NB4 (cell line): ENCODE data around the gene CCNDBP1.
"Not testable (repeated sequence)": the region's sequence is repeated elsewhere in the genome, so short reads cannot be mapped to it uniquely, and the experiment has no call there.

Source experiments
- DNase-seq: peaks from one replicate; pipeline ENCODE4 v3.0.0; 2010; ENCODE audit warnings: low read depth
- H3K4me3 ChIP-seq: one replicate; pipeline ENCODE4 v1.5.1; 2011; ENCODE audit warnings: mild to moderate bottlenecking, low read depth, low read length, moderate library complexity
- MYC ChIP-seq: IDR thresholded peaks from 2 replicates; pipeline ENCODE4 v1.6.1; 2011; ENCODE audit warnings: low read depth, low read length
- POLR2A ChIP-seq: IDR thresholded peaks from 2 replicates; pipeline ENCODE4 v1.6.1; 2011; ENCODE audit warnings: mild to moderate bottlenecking; ENCODE audit not compliant: insufficient read length; ENCODE audit errors: extremely low read depth
- TF ChIP-seq, protein P1 (sequence below): IDR thresholded peaks from one replicate; pipeline ENCODE4 v1.5.1; 2012; ENCODE audit warnings: low read depth, low read length
- TF ChIP-seq, protein P2 (sequence below): IDR thresholded peaks from 2 replicates; pipeline ENCODE4 v1.6.1; 2011; ENCODE audit warnings: low read depth, low read length

CCNDBP1 gene

DNA sequence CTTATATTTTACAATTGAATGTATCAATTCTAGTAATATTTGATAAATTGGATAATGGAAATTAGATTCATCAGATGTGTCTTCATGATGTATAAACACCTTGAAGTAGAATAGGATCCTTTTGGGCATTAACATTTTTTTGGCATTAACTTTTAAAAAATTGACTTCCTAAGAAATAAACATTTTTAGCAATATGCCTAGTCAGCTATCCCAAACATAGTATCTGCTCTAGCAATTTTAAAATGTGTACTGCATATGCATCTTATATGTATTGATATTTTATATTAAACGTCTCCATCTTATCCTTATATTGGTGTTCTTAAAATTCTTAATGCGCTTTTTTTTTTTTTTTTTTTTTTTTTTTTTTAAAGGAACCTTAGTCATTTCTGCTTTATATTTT lies 8.5 kb downstream of the CCNDBP1 start:
- no peak overlapping the region for H3K4me3 ChIP-seq
- no peak for DNase-seq
- no peak for TF ChIP-seq MYC
- TF ChIP-seq, protein P1, sequence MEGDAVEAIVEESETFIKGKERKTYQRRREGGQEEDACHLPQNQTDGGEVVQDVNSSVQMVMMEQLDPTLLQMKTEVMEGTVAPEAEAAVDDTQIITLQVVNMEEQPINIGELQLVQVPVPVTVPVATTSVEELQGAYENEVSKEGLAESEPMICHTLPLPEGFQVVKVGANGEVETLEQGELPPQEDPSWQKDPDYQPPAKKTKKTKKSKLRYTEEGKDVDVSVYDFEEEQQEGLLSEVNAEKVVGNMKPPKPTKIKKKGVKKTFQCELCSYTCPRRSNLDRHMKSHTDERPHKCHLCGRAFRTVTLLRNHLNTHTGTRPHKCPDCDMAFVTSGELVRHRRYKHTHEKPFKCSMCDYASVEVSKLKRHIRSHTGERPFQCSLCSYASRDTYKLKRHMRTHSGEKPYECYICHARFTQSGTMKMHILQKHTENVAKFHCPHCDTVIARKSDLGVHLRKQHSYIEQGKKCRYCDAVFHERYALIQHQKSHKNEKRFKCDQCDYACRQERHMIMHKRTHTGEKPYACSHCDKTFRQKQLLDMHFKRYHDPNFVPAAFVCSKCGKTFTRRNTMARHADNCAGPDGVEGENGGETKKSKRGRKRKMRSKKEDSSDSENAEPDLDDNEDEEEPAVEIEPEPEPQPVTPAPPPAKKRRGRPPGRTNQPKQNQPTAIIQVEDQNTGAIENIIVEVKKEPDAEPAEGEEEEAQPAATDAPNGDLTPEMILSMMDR: no peak
- TF ChIP-seq, protein P2, sequence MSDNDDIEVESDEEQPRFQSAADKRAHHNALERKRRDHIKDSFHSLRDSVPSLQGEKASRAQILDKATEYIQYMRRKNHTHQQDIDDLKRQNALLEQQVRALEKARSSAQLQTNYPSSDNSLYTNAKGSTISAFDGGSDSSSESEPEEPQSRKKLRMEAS: no peak
- TF ChIP-seq POLR2A: no peak

DNA sequence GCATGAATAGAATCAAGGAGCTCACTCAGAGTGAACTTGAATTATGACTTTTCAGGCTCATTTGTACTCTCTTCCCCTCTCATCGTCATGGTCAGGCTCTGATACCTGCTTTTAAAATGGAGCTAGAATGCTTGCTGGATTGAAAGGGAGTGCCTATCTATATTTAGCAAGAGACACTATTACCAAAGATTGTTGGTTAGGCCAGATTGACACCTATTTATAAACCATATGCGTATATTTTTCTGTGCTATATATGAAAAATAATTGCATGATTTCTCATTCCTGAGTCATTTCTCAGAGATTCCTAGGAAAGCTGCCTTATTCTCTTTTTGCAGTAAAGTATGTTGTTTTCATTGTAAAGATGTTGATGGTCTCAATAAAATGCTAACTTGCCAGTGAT lies 9.6 kb downstream of the CCNDBP1 start:
- no peak overlapping the region for H3K4me3 ChIP-seq
- DNase-seq: no peak
- TF ChIP-seq, protein P2: no peak
- TF ChIP-seq, protein P1: no peak
- TF ChIP-seq MYC: no peak
- no peak for TF ChIP-seq POLR2A

DNA sequence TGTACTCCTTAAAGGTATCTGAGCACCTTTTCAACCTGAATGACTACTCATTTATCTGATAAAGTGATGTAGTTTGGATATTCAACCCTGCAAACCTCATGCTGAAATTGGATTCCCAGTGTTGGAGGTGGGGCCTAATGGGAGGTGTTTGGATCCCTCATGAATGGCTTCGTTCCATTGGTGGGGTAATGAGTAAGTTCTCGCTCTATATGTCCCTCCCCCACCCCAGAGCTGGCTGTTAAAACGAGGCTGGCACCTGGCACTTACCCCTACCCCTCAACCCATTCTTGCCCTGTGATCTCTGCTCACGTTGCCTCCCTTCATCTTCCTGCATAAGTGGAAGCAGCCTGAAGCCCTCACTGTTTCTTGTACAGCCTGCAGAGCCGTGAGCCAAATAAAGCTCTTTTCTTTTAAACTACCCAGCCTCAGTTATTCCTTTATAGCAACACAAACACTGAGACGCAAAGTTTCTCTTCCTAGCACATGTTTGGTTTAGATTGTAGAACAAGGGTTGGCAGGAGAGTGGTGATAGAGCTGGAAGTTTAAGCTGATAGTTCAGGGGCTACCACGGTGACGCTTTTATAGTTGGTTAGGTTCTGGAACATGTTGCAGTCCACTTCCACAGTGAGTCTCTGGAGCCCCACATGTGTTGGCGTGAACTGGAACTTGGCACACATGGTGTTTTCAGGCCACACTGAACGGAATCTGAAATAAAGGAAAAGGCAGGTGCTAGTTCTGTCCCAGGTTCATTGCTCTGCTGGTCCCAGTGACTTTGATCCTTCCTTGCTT lies 11.8 kb downstream of the CCNDBP1 start:
- no peak for DNase-seq
- no peak overlapping the region for H3K4me3 ChIP-seq
- TF ChIP-seq, protein P2: no peak
- TF ChIP-seq POLR2A: no peak
- TF ChIP-seq MYC: no peak
- TF ChIP-seq, protein P1: no peak

DNA sequence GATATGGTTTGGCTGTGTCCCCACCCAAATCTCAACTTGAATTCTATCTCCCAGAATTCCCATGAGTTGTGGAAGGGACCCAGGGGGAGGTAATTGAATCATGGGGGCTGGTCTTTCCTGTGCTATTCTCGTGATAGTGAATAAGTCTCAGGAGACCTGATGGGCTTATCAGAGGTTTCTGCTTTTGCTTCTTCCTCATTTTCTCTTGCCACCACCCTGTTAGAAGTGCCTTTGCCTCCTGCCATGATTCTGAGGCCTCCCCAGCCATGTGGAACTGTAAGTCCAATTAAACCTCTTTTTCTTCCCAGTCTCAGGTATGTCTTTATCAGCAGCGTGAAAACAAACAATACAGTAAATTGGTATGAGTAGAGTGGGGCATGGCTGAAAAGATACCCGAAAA lies 12.6 kb downstream of the CCNDBP1 start:
- H3K4me3 ChIP-seq: not testable (repeated sequence)
- DNase-seq: peak; percentile 24

DNA sequence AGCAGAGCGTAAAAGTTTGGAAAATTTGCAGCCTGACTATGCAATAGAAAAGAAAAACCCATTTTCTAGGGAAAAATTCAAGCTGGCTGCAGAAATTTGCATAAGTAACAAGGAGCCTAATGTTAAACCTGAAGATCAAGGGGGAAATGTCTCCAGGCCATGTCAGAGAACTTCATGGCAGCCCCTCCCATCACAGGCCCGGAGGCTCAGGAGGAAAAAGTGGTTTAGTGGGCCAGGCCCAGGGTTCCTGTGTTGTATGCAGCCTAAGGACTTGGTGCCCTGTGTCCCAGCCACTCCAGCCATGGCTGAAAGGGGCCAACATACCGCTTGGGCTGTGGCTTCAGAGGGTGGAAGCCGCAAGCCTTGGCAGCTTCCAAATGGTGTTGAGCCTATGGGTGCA lies 13.4 kb downstream of the CCNDBP1 start:
- DNase-seq, H3K4me3 ChIP-seq: not testable (repeated sequence)

DNA sequence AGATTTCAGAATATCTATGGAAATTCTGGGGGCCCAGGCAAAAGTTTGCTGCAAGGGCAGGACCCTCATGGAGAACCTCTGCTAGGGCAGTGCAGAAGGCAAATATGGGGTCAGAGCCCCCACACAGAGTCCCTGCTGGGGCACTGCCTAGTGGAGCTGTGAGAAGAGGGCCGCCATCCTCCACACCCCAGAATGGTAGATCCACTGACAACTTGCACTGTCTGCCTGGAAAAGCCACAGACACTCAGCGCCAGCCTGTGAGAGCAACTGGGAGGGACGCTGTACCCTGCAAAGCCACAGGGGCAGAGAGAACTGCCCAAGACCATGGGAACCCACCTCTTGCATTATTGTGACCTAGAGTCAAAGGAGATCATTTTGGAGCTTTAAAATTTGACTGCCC lies 13.8 kb downstream of the CCNDBP1 start:
- no peak overlapping the region for H3K4me3 ChIP-seq
- DNase-seq: no peak

More for the DNA sequence above, 13.8 kb downstream of the CCNDBP1 start:
- TF ChIP-seq, protein P2: no peak
- no peak for TF ChIP-seq POLR2A
- TF ChIP-seq, protein P1: no peak
- TF ChIP-seq MYC: no peak
